Smooth muscle cell (in vitro differentiated cells): ENCODE measurements around the gene MEF2A. TPM values are rescaled to one million over a fixed set of nuclear protein-coding genes. Genes with fewer than 3 reads are reported as not detected.
"Not testable (repeated sequence)": the region's sequence is repeated elsewhere in the genome, so short reads cannot be mapped to it uniquely, and the experiment has no call there.

Experiments used
- DNase-seq: peaks from one replicate; lab custom pipeline; 2025; ENCODE audit not compliant: unreplicated experiment; lab: John Stamatoyannopoulos, UW
- H2AFZ ChIP-seq: fragments of 200-600 bp; sonication (generic); 2 replicates; pipeline ENCODE4 v1.6.0; 2016; ENCODE audit warnings: antibody characterized with exemption, low read depth, mild to moderate bottlenecking
- H3F3A ChIP-seq: fragments of 200-600 bp; sonication (generic); 2 replicates; pipeline ENCODE4 v1.6.0; 2017; ENCODE audit warnings: antibody characterized with exemption, low read depth
- H3K27ac ChIP-seq: fragments of 200-600 bp; sonication (generic); 2 replicates; pipeline ENCODE4 v1.5.1; 2016; ENCODE audit warnings: low read depth, mild to moderate bottlenecking
- H3K27me3 ChIP-seq: fragments of 200-600 bp; sonication (generic); 2 replicates; pipeline ENCODE4 v1.6.1; 2016; ENCODE audit warnings: low read depth, mild to moderate bottlenecking
- H3K36me3 ChIP-seq: fragments of 200-600 bp; sonication (generic); 2 replicates; pipeline ENCODE4 v1.5.1; 2016; ENCODE audit warnings: low read depth
- H3K4me1 ChIP-seq: fragments of 200-600 bp; sonication (generic); 2 replicates; pipeline ENCODE4 v1.5.1; 2016; ENCODE audit warnings: low read depth
- H3K4me2 ChIP-seq: fragments of 200-600 bp; sonication (generic); 2 replicates; pipeline ENCODE4 v1.6.0; 2016; ENCODE audit warnings: mild to moderate bottlenecking
- H3K4me3 ChIP-seq: fragments of 200-600 bp; sonication (generic); 2 replicates; pipeline ENCODE4 v1.5.1; 2016; ENCODE audit warnings: mild to moderate bottlenecking
- H3K79me2 ChIP-seq: fragments of 200-600 bp; sonication (generic); 2 replicates; pipeline ENCODE4 v1.6.0; 2016; ENCODE audit warnings: low read depth, mild to moderate bottlenecking
- H3K9ac ChIP-seq: fragments of 200-600 bp; sonication (generic); 2 replicates; pipeline ENCODE4 v1.6.0; 2016; ENCODE audit warnings: low read depth
- H3K9me3 ChIP-seq: fragments of 200-600 bp; sonication (generic); replicated peaks from 2 replicates; pipeline ENCODE4 v1.5.1; 2016; ENCODE audit warnings: low read depth
- H4K20me1 ChIP-seq: fragments of 200-600 bp; sonication (generic); 2 replicates; pipeline ENCODE4 v1.6.0; 2016; ENCODE audit warnings: low read depth
- CTCF ChIP-seq: fragments of 200-600 bp; sonication (generic); IDR thresholded peaks from 2 replicates; pipeline ENCODE4 v1.5.1; 2017; ENCODE audit warnings: borderline replicate concordance, mild to moderate bottlenecking, antibody characterized with exemption; ENCODE audit not compliant: insufficient read depth, poor library complexity, severe bottlenecking
- WGBS: methylation state at CpG from one replicate; pipeline ENCODE4 v1.1.7; 2016; ENCODE audit warnings: low lambda C conversion rate; 5-methylcytosine and 5-hydroxymethylcytosine counted together
- polyA plus RNA-seq: library from polyadenylated mRNA; unstranded; fragments of >200 nt; fragmentation: Nextera tagmentation; extraction: Ambion mirVana; gene quantifications from 2 replicates; pipeline ENCODE4 v1.2.1, GENCODE V29; 2016
- total RNA-seq: library from RNA; depleted of rRNA; stranded (reverse); fragments of >200 nt; gene quantifications from 2 replicates; pipeline ENCODE4 v1.2.3, GENCODE V29; 2014

MEF2A gene
- 61.1 and 75.8 TPM in 2 replicates for total RNA-seq
- polyA plus RNA-seq: 12.3 and 21.7 TPM in 2 replicates

GRCh38 chr15:99565299-99566156 lies at the start of gene MEF2A:
MEF2A (plus strand) TSS chr15:99565984; CDS start chr15:99633120, 67,136 bp downstream.
- no peak for TF ChIP-seq CTCF
- no peaks in the 10 kb centered on the region for H3F3A ChIP-seq
- peak within 1 kb of the TSS; percentile 67 for H3K4me3 ChIP-seq
- no peaks in the 10 kb centered on the region for H3K27me3 ChIP-seq
- no peaks in the 10 kb centered on the region for H3K36me3 ChIP-seq
- peak within 1 kb of the TSS; percentile 88 for H2AFZ ChIP-seq
- peaks cover 40% of the 10 kb centered on the region for H4K20me1 ChIP-seq
- whole genome bisulfite sequencing: under 1% methylated on average over 44 of the region's 101 CpGs
- H3K79me2 ChIP-seq: peaks cover 43% of the 10 kb centered on the region
- H3K27ac ChIP-seq: peak within 1 kb of the TSS; percentile 80
- peak; percentile 86 for DNase-seq
- peak within 1 kb of the TSS; percentile 75 for H3K9ac ChIP-seq
- H3K4me1 ChIP-seq: peaks cover 23% of the 10 kb centered on the region
- H3K4me2 ChIP-seq: peak within 1 kb of the TSS; percentile 98
- no peaks in the 10 kb centered on the region for H3K9me3 ChIP-seq

GRCh38 chr15:99518191-99518590 lies 47.6 kb upstream of the MEF2A start:
- Histone ChIP-seq H3K27ac (no peak overlapping the region), H3K4me1 (no peaks in the 10 kb centered on the region), H3F3A (no peaks in the 10 kb centered on the region), H3K27me3 (no peaks in the 10 kb centered on the region), H2AFZ (no peak overlapping the region), H3K79me2 (no peaks in the 10 kb centered on the region), H3K9me3 (no peaks in the 10 kb centered on the region), H3K4me3 (no peak overlapping the region), H3K4me2 (no peak overlapping the region), H3K9ac (no peak overlapping the region), H3K36me3 (no peaks in the 10 kb centered on the region), H4K20me1 (no peaks in the 10 kb centered on the region)
- no peak for TF ChIP-seq CTCF
- no peak for DNase-seq
- WGBS: 83% methylated on average over 4 of the region's 4 CpGs

GRCh38 chr15:99519366-99519765 lies 46.4 kb upstream of the MEF2A start:
- H3K4me2 ChIP-seq, H3K9ac ChIP-seq, H3K9me3 ChIP-seq, DNase-seq, H2AFZ ChIP-seq, H3K27me3 ChIP-seq, H3K4me1 ChIP-seq, H3K36me3 ChIP-seq, H3K4me3 ChIP-seq, H4K20me1 ChIP-seq, H3K79me2 ChIP-seq, H3K27ac ChIP-seq, H3F3A ChIP-seq: not testable (repeated sequence)
- WGBS: 53% methylated on average over 1 of the region's 1 CpG

GRCh38 chr15:99522288-99522687 lies 43.5 kb upstream of the MEF2A start:
- Histone ChIP-seq H3K9ac (no peak overlapping the region), H3K4me2 (no peak overlapping the region), H4K20me1 (no peaks in the 10 kb centered on the region), H3K9me3 (no peaks in the 10 kb centered on the region), H3K79me2 (no peaks in the 10 kb centered on the region), H3K27ac (no peak overlapping the region), H3F3A (no peaks in the 10 kb centered on the region), H3K36me3 (no peaks in the 10 kb centered on the region), H3K27me3 (no peaks in the 10 kb centered on the region), H2AFZ (no peak overlapping the region), H3K4me3 (no peak overlapping the region), H3K4me1 (no peaks in the 10 kb centered on the region)
- TF ChIP-seq CTCF: no peak
- WGBS: 96% methylated on average over 4 of the region's 4 CpGs
- DNase-seq: no peak
